Stomach (tissue), 9 donors: Measurements from ENCODE around the gene TEX26. TPM values are rescaled to one million over a fixed set of nuclear protein-coding genes. Genes with fewer than 3 reads are reported as not detected.

Experiments used
- DNase-seq, 2 donors: peaks; one replicate each; pipeline versions ENCODE4 v3.0.0 to v3.0.0-alpha.2; 2013 to 2019
- H3K27ac ChIP-seq, 5 donors: fragments of 200-600 bp in 4 of 5; sonication (generic) in 4 of 5; one replicate each; pipeline ENCODE4 v1.5.1; 2013 to 2019; ENCODE audit warnings: mild to moderate bottlenecking in 1 of 5, moderate library complexity in 1 of 5
- H3K27me3 ChIP-seq, 3 donors: fragments of 200-600 bp; sonication (generic); one replicate each; pipeline ENCODE4 v1.5.1; 2017 to 2019; ENCODE audit warnings: mixed run types in 1 of 3
- H3K36me3 ChIP-seq, 4 donors: fragments of 200-600 bp; sonication (generic); 1 replicate in 3 of 4; 2 replicates in 1 of 4; pipeline ENCODE4 v1.5.1; 2016 to 2019
- H3K4me1 ChIP-seq, 4 donors: fragments of 200-600 bp; sonication (generic); one replicate each; pipeline ENCODE4 v1.5.1; 2016 to 2019
- H3K4me3 ChIP-seq, 4 donors: fragments of 200-600 bp; sonication (generic) in 3 of 4; one replicate each; pipeline ENCODE4 v1.5.1; 2016 to 2019; ENCODE audit warnings: mild to moderate bottlenecking in 1 of 4
- H3K9me3 ChIP-seq, 4 donors: fragments of 200-600 bp; sonication (generic); one replicate each; pipeline ENCODE4 v1.5.1; 2016 to 2019
- CTCF ChIP-seq, 7 experiments: fragments of 450-650 bp in 4 of 7; fragments of 200-600 bp in 3 of 7; sonication (generic) in 3 of 7; IDR thresholded peaks; one replicate each; pipeline ENCODE4 v1.5.1; 2016 to 2019; ENCODE audit warnings: antibody characterized with exemption in 7 of 7, control low read depth in 2 of 7, mild to moderate bottlenecking in 1 of 7
- EP300 ChIP-seq: sonication (generic); formaldehyde crosslinking; IDR thresholded peaks from one replicate; pipeline ENCODE4 v1.6.1; 2017; ENCODE audit warnings: antibody characterized with exemption
- POLR2A ChIP-seq, 4 donors: fragments of 450-650 bp; IDR thresholded peaks; one replicate each; pipeline ENCODE4 v1.6.1; 2016; ENCODE audit warnings: antibody characterized with exemption in 4 of 4, control low read depth in 2 of 4, mild to moderate bottlenecking in 1 of 4, moderate library complexity in 1 of 4
- POLR2AphosphoS5 ChIP-seq, 3 donors: sonication (generic); formaldehyde crosslinking; IDR thresholded peaks; one replicate each; pipeline ENCODE4 v1.6.1; 2016; ENCODE audit warnings: antibody characterized with exemption in 3 of 3
- WGBS, 5 donors: extraction: QIAGEN DNeasy Blood & Tissue Kit in 3 of 5; methylation state at CpG; one replicate each; pipeline versions ENCODE4 v1.1.5 to v1.1.7; 2013 to 2018; 5-methylcytosine and 5-hydroxymethylcytosine counted together
- intact Hi-C: fragments of 100-400 bp; cut with DNase I; formaldehyde crosslinking; loops from one replicate; pipeline ENCODE4 v1.15.1; 2023; ENCODE audit warnings: low total_unique reads
- polyA plus RNA-seq, 3 donors: library from polyadenylated mRNA; stranded (reverse); fragments of 200-250 nt; gene quantifications; one replicate each; pipeline ENCODE4 v1.2.3, GENCODE V29; 2013
- total RNA-seq, 5 donors: library from RNA; depleted of rRNA; stranded (reverse); fragments of >200 nt; gene quantifications; one replicate each; pipeline versions ENCODE4 v1.1.0 to v1.2.3, GENCODE V29; 2014 to 2016
- donor health status: healthy with polysubstance abuse.
- donor health status: Bipolar disorder and iron deficiency.
- donor health status: healthy.

The TEX26 gene
- total and polyA plus RNA-seq, 8 donors = 0.50 TPM; not detected in 7

GRCh38 chr13:30984620-30985019, 52.2 kb downstream of the TEX26 start:
- Histone ChIP-seq H3K4me3 (no peak overlapping the region), H3K27me3 (peaks cover 0 to 3% (median 0%) of the 10 kb centered on the region in 3 donors), H3K27ac (no peak overlapping the region), H3K4me1 (no peaks in the 10 kb centered on the region), H3K36me3 (no peaks in the 10 kb centered on the region), H3K9me3 (no peaks in the 10 kb centered on the region)
- TF ChIP-seq POLR2AphosphoS5 (IDR thresholded peaks at IDR 0.05) (no peak), EP300 (no peak)
- 84 to 91% (median 88%) methylated on average over 4 of the region's 4 CpGs for WGBS, 5 donors
- intact Hi-C loops = no loop called here
- DNase-seq = no peak

GRCh38 chr13:30985637-30986205, 53.3 kb downstream of the TEX26 start:
- H3K27me3 ChIP-seq = peaks cover 0 to 3% (median 0%) of the 10 kb centered on the region in 3 donors
- 77 to 82% (median 79%) methylated on average over 3 of the region's 3 CpGs for WGBS, 5 donors
- intact Hi-C loops = no loop called here
- H3K4me1 ChIP-seq = no peaks in the 10 kb centered on the region
- no peaks in the 10 kb centered on the region for H3K36me3 ChIP-seq
- H3K4me3 ChIP-seq = no peak overlapping the region
- TF ChIP-seq CTCF (IDR thresholded peaks at IDR 0.05) (no peak), EP300 (no peak), POLR2A (IDR thresholded peaks at IDR 0.05) (no peak), POLR2AphosphoS5 (IDR thresholded peaks at IDR 0.05) (no peak)
- no peak overlapping the region for H3K27ac ChIP-seq
- H3K9me3 ChIP-seq = no peaks in the 10 kb centered on the region
- no peak for DNase-seq

- 85 to 95% (median 91%) methylated on average over 8 of the region's 8 CpGs for whole genome bisulfite sequencing, 5 donors
- intact Hi-C loops = no loop called here
- no peak for DNase-seq
- Histone ChIP-seq H3K27me3 (no peaks in the 10 kb centered on the region), H3K4me1 (no peaks in the 10 kb centered on the region), H3K36me3 (no peaks in the 10 kb centered on the region), H3K27ac (no peak overlapping the region), H3K9me3 (no peaks in the 10 kb centered on the region), H3K4me3 (no peak overlapping the region)
- TF ChIP-seq POLR2AphosphoS5 (IDR thresholded peaks at IDR 0.05) = no peak
- TF ChIP-seq POLR2A (IDR thresholded peaks at IDR 0.05) = no peak
- TF ChIP-seq CTCF (IDR thresholded peaks at IDR 0.05) = no peak
- no peak for TF ChIP-seq EP300
Observed at GRCh38 chr13:30991184-30991583, 58.7 kb downstream of the TEX26 start.

- no peaks in the 10 kb centered on the region for H3K9me3 ChIP-seq
- intact Hi-C loops = no loop called here
- no peak for DNase-seq
- TF ChIP-seq POLR2AphosphoS5 (IDR thresholded peaks at IDR 0.05) (no peak), EP300 (no peak), POLR2A (IDR thresholded peaks at IDR 0.05) (no peak)
- H3K27me3 ChIP-seq = no peaks in the 10 kb centered on the region
- H3K27ac ChIP-seq = no peak overlapping the region
- WGBS, 5 donors = 91 to 95% (median 92%) methylated on average over 7 of the region's 7 CpGs
- H3K36me3 ChIP-seq = no peaks in the 10 kb centered on the region
- H3K4me3 ChIP-seq = no peak overlapping the region
- no peaks in the 10 kb centered on the region for H3K4me1 ChIP-seq
Observed at GRCh38 chr13:30991922-30992321, 59.5 kb downstream of the TEX26 start.

- no peaks in the 10 kb centered on the region for H3K36me3 ChIP-seq
- 84 to 100% (median 92%) methylated on average over 1 of the region's 1 CpG for WGBS, 5 donors
- no peaks in the 10 kb centered on the region for H3K9me3 ChIP-seq
- H3K4me1 ChIP-seq = peaks cover 0 to 8% (median 0%) of the 10 kb centered on the region in 4 donors
- no peak for DNase-seq
- TF ChIP-seq CTCF (IDR thresholded peaks at IDR 0.05) (no peak), POLR2A (IDR thresholded peaks at IDR 0.05) (no peak), EP300 (no peak), POLR2AphosphoS5 (IDR thresholded peaks at IDR 0.05) (no peak)
- no peak overlapping the region for H3K4me3 ChIP-seq
- no peak overlapping the region for H3K27ac ChIP-seq
- intact Hi-C loops = no loop called here
- peaks cover 0 to 6% (median 0%) of the 10 kb centered on the region in 3 donors for H3K27me3 ChIP-seq
Observed at GRCh38 chr13:30995331-30995730, 62.9 kb downstream of the TEX26 start.
